Esophagus squamous epithelium (tissue), 5 donors: Measurements from ENCODE around the gene ASXL1. TPM values are rescaled to one million over a fixed set of nuclear protein-coding genes. Genes with fewer than 3 reads are reported as not detected.

Experiments used
- DNase-seq: peaks from one replicate; lab custom pipeline; 2025; lab: John Stamatoyannopoulos, UW
- H3K27ac ChIP-seq, 4 donors: fragments of 200-600 bp; sonication (generic); one replicate each; pipeline ENCODE4 v1.5.1; 2016 to 2019; ENCODE audit warnings: mild to moderate bottlenecking in 1 of 4
- H3K27me3 ChIP-seq, 4 donors: fragments of 200-600 bp; sonication (generic); 1 replicate in 3 of 4; 2 replicates in 1 of 4; pipeline versions ENCODE4 v1.5.1 to v1.6.0; 2017 to 2021; ENCODE audit warnings: antibody characterized with exemption in 1 of 4
- H3K36me3 ChIP-seq, 3 donors: fragments of 200-600 bp; sonication (generic); one replicate each; pipeline ENCODE4 v1.5.1; 2016 to 2019
- H3K4me1 ChIP-seq, 3 donors: fragments of 200-600 bp; sonication (generic); one replicate each; pipeline ENCODE4 v1.5.1; 2017 to 2019
- H3K4me3 ChIP-seq, 4 donors: fragments of 200-600 bp; sonication (generic); 1 replicate in 3 of 4; 2 replicates in 1 of 4; pipeline ENCODE4 v1.5.1; 2016 to 2019; ENCODE audit warnings: mild to moderate bottlenecking in 2 of 4, moderate library complexity in 1 of 4
- H3K9me3 ChIP-seq, 3 donors: fragments of 200-600 bp; sonication (generic); one replicate each; pipeline ENCODE4 v1.5.1; 2016 to 2019
- POLR2A ChIP-seq, 4 donors: fragments of 450-650 bp; IDR thresholded peaks; one replicate each; pipeline ENCODE4 v1.6.1; 2017; ENCODE audit warnings: antibody characterized with exemption in 4 of 4, mild to moderate bottlenecking in 4 of 4, moderate library complexity in 3 of 4
- WGBS, 2 donors: methylation state at CpG; one replicate each; pipeline ENCODE4 v1.1.5; 2018; 5-methylcytosine and 5-hydroxymethylcytosine counted together
- intact Hi-C: fragments of 100-400 bp; cut with DNase I; formaldehyde crosslinking; loops from one replicate; pipeline ENCODE4 v1.15.0; 2022
- total RNA-seq, 4 donors: library from RNA; depleted of rRNA; stranded (reverse); fragments of >200 nt; gene quantifications; one replicate each; pipeline ENCODE4 v1.1.0, GENCODE V29; 2016
- TF ChIP-seq, protein P1 (sequence below), 6 experiments: fragments of 450-650 bp in 4 of 6; fragments of 200-600 bp in 2 of 6; sonication (generic) in 2 of 6; IDR thresholded peaks; one replicate each; pipeline ENCODE4 v1.5.1; 2016 to 2019; ENCODE audit warnings: antibody characterized with exemption in 6 of 6, mild to moderate bottlenecking in 4 of 6, moderate library complexity in 4 of 6
- donor health status: DM: yes; HTN: yes; CAD: no.

The ASXL1 gene
- total RNA-seq, 4 donors from 2014 or later = 14.3 to 49.2 (median 22.1) TPM

DNA sequence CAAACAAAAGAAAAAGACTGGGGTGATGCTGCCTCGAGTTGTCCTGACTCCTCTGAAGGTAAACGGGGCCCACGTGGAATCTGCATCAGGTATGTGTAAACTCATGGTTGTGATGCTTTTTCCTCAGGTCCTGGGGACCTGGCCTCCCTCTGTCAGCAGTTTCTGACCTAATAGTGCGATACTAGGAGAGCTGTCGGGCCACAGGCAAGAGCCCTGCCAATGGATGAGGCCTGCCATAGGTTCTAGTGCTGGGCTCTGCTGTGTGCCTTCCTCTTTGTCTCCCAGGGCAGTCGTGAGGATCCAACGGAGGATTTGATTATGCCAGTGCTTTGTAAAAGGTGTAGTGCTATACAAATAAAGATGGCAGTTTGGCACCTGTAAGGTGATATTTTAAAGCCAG is 71.2 kb downstream of the ASXL1 start:
- intact Hi-C loops = no loop called here
- Histone ChIP-seq H3K27me3 (no peaks in the 10 kb centered on the region), H3K4me1 (no peaks in the 10 kb centered on the region), H3K9me3 (no peaks in the 10 kb centered on the region), H3K36me3 (peaks cover 35 to 75% (median 50%) of the 10 kb centered on the region in 3 donors), H3K4me3 (no peak overlapping the region), H3K27ac (no peak overlapping the region)
- DNase-seq = no peak
- TF ChIP-seq POLR2A (IDR thresholded peaks at IDR 0.05) = no peak
- TF ChIP-seq, protein P1, sequence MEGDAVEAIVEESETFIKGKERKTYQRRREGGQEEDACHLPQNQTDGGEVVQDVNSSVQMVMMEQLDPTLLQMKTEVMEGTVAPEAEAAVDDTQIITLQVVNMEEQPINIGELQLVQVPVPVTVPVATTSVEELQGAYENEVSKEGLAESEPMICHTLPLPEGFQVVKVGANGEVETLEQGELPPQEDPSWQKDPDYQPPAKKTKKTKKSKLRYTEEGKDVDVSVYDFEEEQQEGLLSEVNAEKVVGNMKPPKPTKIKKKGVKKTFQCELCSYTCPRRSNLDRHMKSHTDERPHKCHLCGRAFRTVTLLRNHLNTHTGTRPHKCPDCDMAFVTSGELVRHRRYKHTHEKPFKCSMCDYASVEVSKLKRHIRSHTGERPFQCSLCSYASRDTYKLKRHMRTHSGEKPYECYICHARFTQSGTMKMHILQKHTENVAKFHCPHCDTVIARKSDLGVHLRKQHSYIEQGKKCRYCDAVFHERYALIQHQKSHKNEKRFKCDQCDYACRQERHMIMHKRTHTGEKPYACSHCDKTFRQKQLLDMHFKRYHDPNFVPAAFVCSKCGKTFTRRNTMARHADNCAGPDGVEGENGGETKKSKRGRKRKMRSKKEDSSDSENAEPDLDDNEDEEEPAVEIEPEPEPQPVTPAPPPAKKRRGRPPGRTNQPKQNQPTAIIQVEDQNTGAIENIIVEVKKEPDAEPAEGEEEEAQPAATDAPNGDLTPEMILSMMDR (IDR thresholded peaks at IDR 0.05) = no peak
- WGBS, 2 donors = 77 to 82% methylated on average over 7 of the region's 7 CpGs

DNA sequence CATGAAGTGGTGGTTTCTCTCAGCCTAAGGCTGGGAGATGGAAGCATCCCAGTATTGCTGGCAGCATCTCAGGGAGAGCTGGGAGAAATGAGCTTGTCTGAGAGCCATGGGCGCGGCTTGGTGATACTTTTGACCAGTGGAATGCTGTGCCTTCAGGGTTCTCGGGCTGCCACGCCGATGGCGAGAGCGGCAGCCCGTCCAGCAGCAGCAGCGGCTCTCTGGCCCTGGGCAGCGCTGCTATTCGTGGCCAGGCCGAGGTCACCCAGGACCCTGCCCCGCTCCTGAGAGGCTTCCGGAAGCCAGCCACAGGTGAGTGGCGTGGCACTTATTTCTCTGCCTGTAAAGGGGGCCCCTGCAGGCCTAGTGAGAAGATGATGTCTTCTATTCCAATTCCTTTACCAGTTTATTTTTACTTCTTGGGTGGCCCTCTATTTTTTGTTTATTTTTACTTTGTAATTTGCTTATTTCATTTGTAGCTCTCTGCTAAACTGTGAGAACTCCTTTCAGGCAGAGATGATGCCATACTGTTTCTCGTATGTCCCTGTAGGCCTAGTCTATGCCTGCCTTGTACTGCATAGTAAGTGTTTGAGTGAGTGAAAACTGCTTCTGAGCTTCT is 71.7 kb downstream of the ASXL1 start:
- Histone ChIP-seq H3K36me3 (peaks cover 40 to 80% (median 55%) of the 10 kb centered on the region in 3 donors), H3K27ac (no peak overlapping the region), H3K27me3 (no peaks in the 10 kb centered on the region), H3K4me1 (no peaks in the 10 kb centered on the region), H3K9me3 (no peaks in the 10 kb centered on the region), H3K4me3 (no peak overlapping the region)
- TF ChIP-seq, protein P1 (IDR thresholded peaks at IDR 0.05) = no peak
- TF ChIP-seq POLR2A (IDR thresholded peaks at IDR 0.05) = no peak
- intact Hi-C loops = no loop called here
- DNase-seq = no peak
- WGBS, 2 donors = 87 to 92% methylated on average over 13 to 16 of the region's 16 CpGs

DNA sequence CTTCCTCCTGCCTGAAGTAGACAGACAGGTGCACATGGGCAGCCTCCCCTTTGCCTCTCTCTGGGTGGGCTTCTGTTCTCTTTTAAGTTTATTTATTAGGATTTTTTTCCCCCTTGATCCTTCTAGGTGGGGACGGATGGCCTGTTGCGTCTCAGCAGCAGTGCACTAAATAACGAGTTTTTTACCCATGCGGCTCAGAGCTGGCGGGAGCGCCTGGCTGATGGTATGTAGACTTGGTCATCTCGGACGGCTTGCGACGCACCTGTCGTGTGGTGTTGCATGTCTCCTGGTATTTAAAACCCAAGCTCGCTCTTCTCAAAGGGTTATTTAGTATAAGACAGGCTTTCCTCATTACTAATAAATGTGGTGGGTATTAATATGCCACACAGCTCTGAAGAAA is 73.3 kb downstream of the ASXL1 start:
- DNase-seq = no peak
- H3K4me3 ChIP-seq = no peak overlapping the region
- H3K36me3 ChIP-seq = peaks cover 52 to 91% (median 71%) of the 10 kb centered on the region in 3 donors
- H3K4me1 ChIP-seq = no peaks in the 10 kb centered on the region
- TF ChIP-seq, protein P1 (IDR thresholded peaks at IDR 0.05) = no peak
- TF ChIP-seq POLR2A (IDR thresholded peaks at IDR 0.05) = no peak
- intact Hi-C loops = no loop called here
- H3K27ac ChIP-seq = no peak overlapping the region
- no peaks in the 10 kb centered on the region for H3K27me3 ChIP-seq
- no peaks in the 10 kb centered on the region for H3K9me3 ChIP-seq
- 92 to 93% methylated on average over 12 of the region's 12 CpGs for WGBS, 2 donors

DNA sequence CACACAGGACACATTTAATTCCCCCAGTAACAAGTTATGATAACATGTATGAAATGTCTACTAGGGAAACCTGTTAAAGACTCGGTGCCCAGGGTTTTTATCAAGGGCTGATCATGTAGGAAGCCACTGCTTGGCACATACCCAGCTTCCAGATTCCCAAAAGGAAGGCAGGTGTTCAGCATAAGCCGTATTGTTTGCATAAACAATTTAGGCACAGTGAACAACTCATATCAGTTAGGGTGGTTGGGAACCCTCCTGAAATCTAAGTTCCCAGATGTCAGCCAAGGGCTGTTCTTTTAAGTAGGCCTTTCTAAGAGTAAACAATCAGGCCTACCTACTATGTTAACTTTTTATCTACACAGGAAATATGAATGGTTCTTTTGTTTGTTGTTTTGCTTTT is 74.1 kb downstream of the ASXL1 start:
- Histone ChIP-seq H3K27me3 (no peaks in the 10 kb centered on the region), H3K27ac (no peak overlapping the region), H3K36me3 (peaks cover 52 to 100% (median 78%) of the 10 kb centered on the region in 3 donors), H3K4me1 (no peaks in the 10 kb centered on the region), H3K4me3 (no peak overlapping the region), H3K9me3 (no peaks in the 10 kb centered on the region)
- no peak for TF ChIP-seq POLR2A (IDR thresholded peaks at IDR 0.05)
- TF ChIP-seq, protein P1 (IDR thresholded peaks at IDR 0.05) = no peak
- intact Hi-C loops = no loop called here
- 41 to 80% methylated on average over 2 of the region's 2 CpGs for WGBS, 2 donors
- DNase-seq = no peak

DNA sequence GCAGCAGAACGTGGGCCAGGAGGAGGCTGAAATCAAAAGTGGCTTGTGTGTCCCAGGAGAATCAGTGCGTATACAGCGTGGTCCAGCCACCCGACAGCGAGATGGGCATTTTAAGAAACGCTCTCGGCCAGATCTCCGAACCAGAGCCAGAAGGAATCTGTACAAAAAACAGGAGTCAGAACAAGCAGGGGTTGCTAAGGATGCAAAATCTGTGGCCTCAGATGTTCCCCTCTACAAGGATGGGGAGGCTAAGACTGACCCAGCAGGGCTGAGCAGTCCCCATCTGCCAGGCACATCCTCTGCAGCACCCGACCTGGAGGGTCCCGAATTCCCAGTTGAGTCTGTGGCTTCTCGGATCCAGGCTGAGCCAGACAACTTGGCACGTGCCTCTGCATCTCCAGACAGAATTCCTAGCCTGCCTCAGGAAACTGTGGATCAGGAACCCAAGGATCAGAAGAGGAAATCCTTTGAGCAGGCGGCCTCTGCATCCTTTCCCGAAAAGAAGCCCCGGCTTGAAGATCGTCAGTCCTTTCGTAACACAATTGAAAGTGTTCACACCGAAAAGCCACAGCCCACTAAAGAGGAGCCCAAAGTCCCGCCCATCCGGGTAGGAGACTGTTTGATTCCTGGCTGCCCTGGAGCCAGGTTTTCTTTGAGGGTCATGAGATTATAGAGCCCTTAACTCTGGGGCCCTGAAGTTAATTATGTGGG is 75.3 kb downstream of the ASXL1 start:
- Histone ChIP-seq H3K9me3 (no peaks in the 10 kb centered on the region), H3K27me3 (no peaks in the 10 kb centered on the region), H3K4me1 (no peaks in the 10 kb centered on the region), H3K4me3 (no peak overlapping the region), H3K36me3 (peaks cover 55 to 100% (median 75%) of the 10 kb centered on the region in 3 donors), H3K27ac (peak overlapping the region in 1 of 4 donors; percentile 39)
- 81 to 83% methylated on average over 16 to 18 of the region's 20 CpGs for WGBS, 2 donors
- intact Hi-C loops = no loop called here
- DNase-seq = no peak
- TF ChIP-seq, protein P1 (IDR thresholded peaks at IDR 0.05) = no peak
- no peak for TF ChIP-seq POLR2A (IDR thresholded peaks at IDR 0.05)
